ENCODE data around the gene SLC44A5.

- TF ChIP-seq CUX1 (IDR thresholded peaks at IDR 0.05; ENCODE audit: insufficient replicate concordance, low read depth, low read length) (no peak), POLR2A (IDR thresholded peaks at IDR 0.05; ENCODE audit: low read depth, low read length) (no peak), KAT2A (conservative IDR thresholded peaks at IDR 0.05; ENCODE audit: control insufficient read depth, low read depth, low read length) (no peak), CTCF (IDR thresholded peaks at IDR 0.05 in 2 of 3, conservative IDR thresholded peaks at IDR 0.05 in 1 of 3; ENCODE audit: control insufficient read depth in 2 of 3, extremely low read depth in 1 of 3, insufficient read depth in 1 of 3, low read depth in 3 of 3, low read length in 3 of 3) (no peak), BCLAF1 (IDR thresholded peaks at IDR 0.05) (no peak), BRCA1 (IDR thresholded peaks at IDR 0.05; ENCODE audit: low read depth, low read length) (no peak), BCL11A (IDR thresholded peaks at IDR 0.05; ENCODE audit: low read depth, low read length) (no peak), ZNF274 (IDR thresholded peaks at IDR 0.05; ENCODE audit: insufficient read depth, insufficient read length) (no peak), GABPA (IDR thresholded peaks at IDR 0.05; ENCODE audit: low read depth) (no peak), MAX (IDR thresholded peaks at IDR 0.05; ENCODE audit: low read depth, low read length) (no peak), ZNF24 (IDR thresholded peaks at IDR 0.05) (no peak), CHD2 (IDR thresholded peaks at IDR 0.05; ENCODE audit: borderline replicate concordance, low read depth, low read length) (no peak)
These were observed 195.7 kb downstream of the SLC44A5 start for GRCh38 chr1:75415187-75415586.

Measured in GM12878 (cell line).